Activated naive CD4-positive, alpha-beta T cell treated with Interleukin-2 at 50 U/mL for 16 hours (primary cell): Measurements from ENCODE around the gene DGKD.

ENCODE experiments used
- DNase-seq: peaks from one replicate; pipeline ENCODE4 v3.0.0-alpha.2; 2020

The DGKD gene

GRCh38 chr2:233513953-233514655 lies 159.8 kb downstream of the DGKD start:
- DNase-seq: no peak

GRCh38 chr2:233519787-233520611 lies 165.7 kb downstream of the DGKD start:
- no peak for DNase-seq
